NAMALWA (cell line): ENCODE results near the gene C19orf25.
"Not testable (repeated sequence)": the region's sequence is repeated elsewhere in the genome, so short reads cannot be mapped to it uniquely, and the experiment has no call there.

ENCODE experiments used
- DNase-seq: peaks from one replicate; pipeline ENCODE4 v3.0.0-alpha.2; 2015; ENCODE audit warnings: low spot score

Gene C19orf25

GRCh38 chr19:1478934-1479707 lies at the start of gene C19orf25:
Gene C19orf25, minus strand, starts transcription at chr19:1479215. Its CDS starts 312 bp downstream, at chr19:1478903.
- DNase-seq = peak; percentile 96

DNA sequence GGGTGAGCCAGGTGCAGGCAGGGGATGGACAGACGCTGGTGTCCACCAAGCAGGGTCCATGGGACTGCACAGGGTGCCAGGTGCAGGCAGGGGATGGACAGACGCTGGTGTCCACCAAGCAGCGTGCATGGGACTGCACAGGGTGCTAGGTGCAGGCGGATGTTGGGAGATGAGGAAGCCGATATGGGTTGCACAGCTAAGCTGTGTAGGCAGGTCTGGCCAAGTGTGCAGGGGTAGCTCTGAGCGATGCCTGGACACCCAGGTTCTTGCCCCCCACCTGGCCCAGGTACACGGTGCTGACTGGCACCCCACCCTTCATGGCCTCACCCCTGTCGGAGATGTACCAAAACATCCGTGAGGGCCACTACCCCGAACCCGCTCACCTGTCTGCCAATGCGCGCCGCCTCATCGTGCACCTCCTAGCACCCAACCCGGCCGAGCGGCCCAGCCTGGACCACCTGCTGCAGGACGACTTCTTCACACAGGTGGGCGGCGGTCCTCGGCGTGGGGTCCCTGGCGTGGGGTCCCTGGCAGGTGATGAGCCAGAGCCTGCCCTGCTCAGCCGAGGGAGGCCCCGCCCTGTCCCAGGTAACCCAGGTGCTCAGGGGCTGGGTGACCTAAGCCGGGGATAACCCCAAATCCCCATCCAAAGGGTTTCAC lies 48.8 kb upstream of the C19orf25 start:
- DNase-seq = no peak

- no peak for DNase-seq
Measured at GRCh38 chr19:1526979-1527649, 48.1 kb upstream of the C19orf25 start.

GRCh38 chr19:1526066-1526778 lies 47.2 kb upstream of the C19orf25 start:
- no peak for DNase-seq

GRCh38 chr19:1525343-1525742 lies 46.3 kb upstream of the C19orf25 start:
- DNase-seq = no peak

GRCh38 chr19:1524972-1525325 lies 45.9 kb upstream of the C19orf25 start:
- no peak for DNase-seq

GRCh38 chr19:1524287-1524971 lies 45.4 kb upstream of the C19orf25 start:
- DNase-seq = no peak

DNA sequence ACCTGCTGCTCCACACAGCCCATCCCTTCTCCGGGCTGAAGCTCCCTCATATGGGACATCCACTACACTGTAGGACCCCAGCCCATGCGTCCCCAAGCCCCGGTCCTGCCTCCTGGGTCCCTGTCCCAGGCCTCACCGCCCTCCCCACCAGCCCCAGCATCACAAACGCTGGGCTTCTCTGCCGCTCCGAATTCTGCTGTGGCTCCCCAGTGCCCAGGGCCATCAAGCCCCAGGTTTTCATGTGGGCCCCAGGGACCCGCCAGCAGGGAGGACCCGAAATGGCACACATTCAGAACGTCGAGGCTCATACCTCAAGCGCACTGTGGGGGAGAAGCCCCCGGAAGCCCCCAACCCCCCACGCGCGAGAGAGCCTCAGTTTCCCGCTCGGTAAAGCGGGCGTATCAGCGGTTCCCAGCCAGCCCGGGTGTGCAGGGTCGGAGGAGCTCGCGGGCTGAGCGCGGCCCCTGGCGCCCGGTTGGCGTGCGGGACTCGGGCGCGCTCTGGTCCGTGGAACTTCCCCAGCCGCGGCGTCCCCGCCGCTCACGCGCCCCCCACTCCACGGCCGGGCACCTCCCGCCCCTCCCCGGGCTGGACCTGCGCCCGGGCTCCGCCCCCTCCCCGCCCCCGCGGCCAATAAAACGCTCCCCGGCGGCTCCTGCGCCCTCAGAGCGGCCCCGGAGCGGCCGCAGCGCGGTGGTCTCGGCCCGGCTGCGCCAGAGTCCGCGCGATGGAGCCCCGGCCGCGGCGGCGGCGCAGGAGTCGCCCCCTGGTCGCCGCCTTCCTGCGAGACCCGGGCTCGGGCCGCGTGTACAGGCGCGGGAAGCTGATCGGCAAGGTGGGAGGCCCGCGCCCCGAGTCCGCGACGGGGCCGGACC lies 44.6 kb upstream of the C19orf25 start, which contains the start of gene PLK5:
Gene PLK5 (plus strand): TSS at position 666 of the 875 bp plus-strand sequence. CDS start 2,920 bp downstream, outside the sequence.
- DNase-seq = no peak

DNA sequence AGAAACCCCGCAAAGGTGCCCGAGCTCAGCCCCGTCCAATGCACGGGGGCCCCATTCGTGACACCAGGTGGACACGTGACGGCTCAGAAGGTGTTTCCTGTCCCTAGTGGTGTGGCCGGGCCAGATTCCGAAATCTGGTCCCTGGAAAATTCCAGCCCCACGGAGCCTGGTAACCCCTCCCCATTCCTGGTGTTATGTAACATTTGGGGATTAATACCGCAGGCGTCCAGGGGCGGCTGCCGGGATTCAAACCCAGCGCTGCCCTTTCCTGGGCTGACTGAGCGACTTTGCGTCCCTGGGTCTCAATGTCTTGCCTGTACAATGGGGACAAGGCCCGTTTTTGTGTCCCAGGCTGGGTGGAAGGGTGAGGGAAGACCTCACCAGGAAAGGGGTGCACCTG lies 43.8 kb upstream of the C19orf25 start:
- DNase-seq = no peak

- no peak for DNase-seq
Measured at GRCh38 chr19:1522061-1522460, 43.0 kb upstream of the C19orf25 start.

- no peak for DNase-seq
Measured at GRCh38 chr19:1521636-1522035, 42.6 kb upstream of the C19orf25 start.

- no peak for DNase-seq
Measured at GRCh38 chr19:1520203-1520780, 41.3 kb upstream of the C19orf25 start.

GRCh38 chr19:1519802-1520201 lies 40.8 kb upstream of the C19orf25 start:
- not testable (repeated sequence) for DNase-seq

GRCh38 chr19:1518471-1518870 lies 39.5 kb upstream of the C19orf25 start:
- DNase-seq = no peak

DNA sequence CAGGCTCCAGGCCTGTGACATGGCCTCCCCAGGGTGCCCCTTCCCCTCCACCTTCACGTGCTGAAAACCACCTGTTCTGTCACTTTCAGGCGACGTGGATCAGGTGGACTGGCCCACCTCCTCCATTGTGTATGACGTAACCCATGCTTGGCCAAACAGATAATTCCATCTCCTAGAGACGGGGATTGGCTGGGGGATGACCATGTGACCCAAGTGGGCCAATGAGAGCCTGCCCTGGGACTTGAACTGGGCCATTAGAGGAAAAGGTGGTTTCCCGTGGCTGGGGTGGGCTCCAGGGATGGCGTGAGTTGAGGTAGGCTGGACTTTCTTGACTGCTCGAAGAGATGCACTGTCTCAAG lies 37.4 kb upstream of the C19orf25 start:
- peak; percentile 60 for DNase-seq

- DNase-seq = no peak
Measured at GRCh38 chr19:1514986-1515721, 36.1 kb upstream of the C19orf25 start.

DNA sequence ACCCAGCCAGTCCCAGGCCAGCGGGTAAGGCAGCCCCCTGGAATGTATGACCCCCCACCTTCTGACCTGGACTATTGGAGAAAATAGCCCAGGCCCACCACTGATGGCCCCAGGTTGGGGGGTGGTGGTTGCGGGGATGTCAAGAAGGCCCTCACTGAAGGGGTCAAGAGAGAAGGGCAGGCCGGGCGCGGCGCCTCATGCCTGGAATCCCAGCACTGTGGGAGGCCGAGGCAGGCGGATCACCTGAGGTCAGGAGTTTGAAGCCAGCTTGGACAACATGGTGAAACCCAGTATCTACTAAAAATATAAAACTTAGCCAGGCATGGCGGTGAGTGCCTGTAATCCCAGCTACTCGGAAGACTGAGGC lies 35.3 kb upstream of the C19orf25 start:
- no peak for DNase-seq

GRCh38 chr19:1513499-1514294 lies 34.7 kb upstream of the C19orf25 start:
- peak; percentile 69 for DNase-seq
